Measurements from ENCODE around the gene AMMECR1.

The AMMECR1 gene

GRCh38 chrX:110310896-110311295 is 7.0 kb downstream of the AMMECR1 start:
- DNase-seq = peak; percentile 27 to 37

- no peak for DNase-seq
Observed at GRCh38 chrX:110310000-110310790, 7.7 kb downstream of the AMMECR1 start.

GRCh38 chrX:110308220-110308619 is 9.7 kb downstream of the AMMECR1 start:
- DNase-seq = no peak

- DNase-seq = no peak
Observed at GRCh38 chrX:110304884-110305283, 13.0 kb downstream of the AMMECR1 start.

GRCh38 chrX:110304371-110304770 is 13.5 kb downstream of the AMMECR1 start:
- no peak for DNase-seq

- no peak for DNase-seq
Observed at GRCh38 chrX:110302975-110303374, 14.9 kb downstream of the AMMECR1 start.

- DNase-seq = no peak
Observed at GRCh38 chrX:110301194-110301593, 16.7 kb downstream of the AMMECR1 start.

GRCh38 chrX:110294087-110294486 is 23.8 kb downstream of the AMMECR1 start:
- DNase-seq = no peak

- DNase-seq = no peak
Observed at GRCh38 chrX:110293658-110294057, 24.2 kb downstream of the AMMECR1 start.

GRCh38 chrX:110287605-110288004 is 30.3 kb downstream of the AMMECR1 start:
- DNase-seq = no peak

- DNase-seq = no peak
Observed at GRCh38 chrX:110286106-110286505, 31.8 kb downstream of the AMMECR1 start.

GRCh38 chrX:110284159-110284558 is 33.7 kb downstream of the AMMECR1 start:
- no peak for DNase-seq

GRCh38 chrX:110282922-110283321 is 35.0 kb downstream of the AMMECR1 start:
- no peak for DNase-seq

GRCh38 chrX:110281377-110281776 is 36.5 kb downstream of the AMMECR1 start:
- no peak for DNase-seq

- DNase-seq = no peak
Observed at GRCh38 chrX:110280954-110281353, 36.9 kb downstream of the AMMECR1 start.

GRCh38 chrX:110277609-110278008 is 40.3 kb downstream of the AMMECR1 start:
- DNase-seq = no peak

GRCh38 chrX:110276778-110277177 is 41.1 kb downstream of the AMMECR1 start:
- DNase-seq = no peak

GRCh38 chrX:110268886-110269285 is 49.0 kb downstream of the AMMECR1 start:
- no peak for DNase-seq

- DNase-seq = no peak
Observed at GRCh38 chrX:110268395-110268794, 49.5 kb downstream of the AMMECR1 start.

- DNase-seq = no peak
Observed at GRCh38 chrX:110267874-110268273, 50.0 kb downstream of the AMMECR1 start.

GRCh38 chrX:110265661-110266060 is 52.2 kb downstream of the AMMECR1 start:
- no peak for DNase-seq

GRCh38 chrX:110259117-110259516 is 58.8 kb downstream of the AMMECR1 start:
- DNase-seq = no peak

- DNase-seq = no peak
Observed at GRCh38 chrX:110258552-110258951, 59.3 kb downstream of the AMMECR1 start.

GRCh38 chrX:110257889-110258288 is 60.0 kb downstream of the AMMECR1 start:
- no peak for DNase-seq

- DNase-seq = no peak
Observed at GRCh38 chrX:110252711-110253110, 65.2 kb downstream of the AMMECR1 start.
